ENCODE measurements around the gene TSEN34. TPM values are rescaled to one million over a fixed set of nuclear protein-coding genes. Genes with fewer than 3 reads are reported as not detected.

The TSEN34 gene
- total and polyA plus RNA-seq, 11 donors, result 10.2 to 48.9 (median 23.5) TPM

GRCh38 chr19:54189145-54189734 lies 1.9 kb upstream of the TSEN34 start, which contains the start of gene MBOAT7:
TSS of gene MBOAT7 (minus strand) at chr19:54189580. CDS start at chr19:54188508, 1,072 bp downstream.
- WGBS, 4 donors, result 0 to 1% (median 0%) methylated on average over 41 to 64 of the region's 64 CpGs
- peak within 1 kb of the TSS; percentile 68 to 92 (median 86) for H3K4me3 ChIP-seq
- TF ChIP-seq CTCF (IDR thresholded peaks at IDR 0.05), result peak in 7 of 12 donors; percentile 11 to 52 (median 33)
- peak in 1 of 2 donors; percentile 56 for TF ChIP-seq POLR2A (IDR thresholded peaks at IDR 0.05)
- ATAC-seq, result peak; percentile 5 to 64 (median 62)
- H3K27ac ChIP-seq, result peak within 1 kb of the TSS; percentile 88 to 100 (median 98)
- no peak for DNase-seq
- intact Hi-C loops (cut with DNase I), result loop anchor here in 1 of 10 donors (2.0 kb wide), 1 partner anchor 20 kb away; no protein-coding TSS in a partner anchor
- peaks cover 0 to 23% (median 17%) of the 10 kb centered on the region in 12 donors for H3K4me1 ChIP-seq
- no peaks in the 10 kb centered on the region for H3K27me3 ChIP-seq
- H3K36me3 ChIP-seq, result peaks cover 0 to 22% (median 14%) of the 10 kb centered on the region in 9 donors
- no peaks in the 10 kb centered on the region for H3K9me3 ChIP-seq

GRCh38 chr19:54189735-54190502 lies 1.2 kb upstream of the TSEN34 start:
- peak in 1 of 2 donors; percentile 44 for TF ChIP-seq POLR2A (IDR thresholded peaks at IDR 0.05)
- TF ChIP-seq CTCF (IDR thresholded peaks at IDR 0.05), result no peak
- H3K4me3 ChIP-seq, result peak overlapping the region; percentile 68 to 92 (median 86)
- no peaks in the 10 kb centered on the region for H3K9me3 ChIP-seq
- intact Hi-C loops (cut with DNase I), result loop anchor here in 3 of 10 donors (1.0 to 5.0 kb wide), 3 partner anchors 21 to 323 kb away; partner anchors contain the start of genes CNOT3 (in 1 of the 3) and MYADM (in 1 of the 3)
- DNase-seq (peak; percentile 100), ATAC-seq (peak; percentile 79 to 84 (median 82))
- peak overlapping the region; percentile 88 to 100 (median 98) for H3K27ac ChIP-seq
- peaks cover 0 to 28% (median 21%) of the 10 kb centered on the region in 9 donors for H3K36me3 ChIP-seq
- 0 to 1% (median 0%) methylated on average over 26 to 65 of the region's 65 CpGs for WGBS, 4 donors
- peaks cover 0 to 23% (median 17%) of the 10 kb centered on the region in 12 donors for H3K4me1 ChIP-seq
- no peaks in the 10 kb centered on the region for H3K27me3 ChIP-seq

- intact Hi-C loops (cut with DNase I), result loop anchor here in 4 of 10 donors (1.0 to 5.0 kb wide), 3 partner anchors 10 to 323 kb away; partner anchors contain the start of genes RPS9 (in 3 of the 4), CNOT3 (in 1 of the 4) and MYADM (in 1 of the 4)
- H3K27ac ChIP-seq, result peak overlapping the region; percentile 88 to 100 (median 98)
- TF ChIP-seq POLR2A (IDR thresholded peaks at IDR 0.05), result no peak
- TF ChIP-seq CTCF (IDR thresholded peaks at IDR 0.05), result peak in 1 of 12 donors; percentile 7
- 0 to 1% (median 0%) methylated on average over 13 to 56 of the region's 56 CpGs for WGBS, 4 donors
- peaks cover 0 to 23% (median 17%) of the 10 kb centered on the region in 12 donors for H3K4me1 ChIP-seq
- DNase-seq (peak; percentile 99 to 100 (median 100)), ATAC-seq (peak; percentile 78 to 83 (median 79))
- H3K4me3 ChIP-seq, result peak overlapping the region; percentile 68 to 92 (median 86)
- H3K36me3 ChIP-seq, result peaks cover 0 to 33% (median 21%) of the 10 kb centered on the region in 9 donors
- H3K9me3 ChIP-seq, result no peaks in the 10 kb centered on the region
- H3K27me3 ChIP-seq, result no peaks in the 10 kb centered on the region
Observed at GRCh38 chr19:54190503-54191010, 551 bp upstream of the TSEN34 start.

Measured in heart left ventricle (tissue), 16 donors.